ENCODE measurements around the gene MYOM3. TPM values are rescaled to one million over a fixed set of nuclear protein-coding genes. Genes with fewer than 3 reads are reported as not detected.

The MYOM3 gene
- total RNA-seq, 2 experiments from 2014 or later, result not detected

GRCh38 chr1:24075590-24075854, 36.4 kb downstream of the MYOM3 start:
- peaks cover 3% of the 10 kb centered on the region for H3K27me3 Mint-ChIP-seq
- DNase-seq (no peak), ATAC-seq (ENCODE audit: low read depth) (no peak)
- no peak overlapping the region for H3K27ac Mint-ChIP-seq
- peaks cover 5% of the 10 kb centered on the region for H3K4me1 Mint-ChIP-seq
- no peaks in the 10 kb centered on the region for H3K9me3 Mint-ChIP-seq
- no peak overlapping the region for H3K4me3 Mint-ChIP-seq
- POLR2A ChIA-PET, result no interaction called here
- H3K36me3 Mint-ChIP-seq, result no peaks in the 10 kb centered on the region

- POLR2A ChIA-PET, result no interaction called here
- H3K4me1 Mint-ChIP-seq, result peaks cover 5% of the 10 kb centered on the region
Observed at GRCh38 chr1:24074817-24075589, 36.9 kb downstream of the MYOM3 start.

GRCh38 chr1:24074196-24074595, 37.7 kb downstream of the MYOM3 start:
- Mint-ChIP-seq H3K36me3 (no peaks in the 10 kb centered on the region), H3K9me3 (no peaks in the 10 kb centered on the region), H3K27me3 (peaks cover 2% of the 10 kb centered on the region), H3K27ac (no peak overlapping the region), H3K4me1 (peaks cover 5% of the 10 kb centered on the region), H3K4me3 (no peak overlapping the region)
- ATAC-seq (ENCODE audit: low read depth), result no peak
- DNase-seq, result no peak
- POLR2A ChIA-PET, result no interaction called here

More at GRCh38 chr1:24074817-24075589, 36.9 kb downstream of the MYOM3 start:
- H3K36me3 Mint-ChIP-seq, result no peaks in the 10 kb centered on the region
- no peak overlapping the region for H3K4me3 Mint-ChIP-seq
- no peaks in the 10 kb centered on the region for H3K9me3 Mint-ChIP-seq
- ATAC-seq (ENCODE audit: low read depth) (no peak), DNase-seq (no peak)
- no peak overlapping the region for H3K27ac Mint-ChIP-seq
- no peaks in the 10 kb centered on the region for H3K27me3 Mint-ChIP-seq

GRCh38 chr1:24071941-24072340, 40.0 kb downstream of the MYOM3 start:
- Mint-ChIP-seq H3K27ac (no peak overlapping the region), H3K4me3 (no peak overlapping the region), H3K9me3 (no peaks in the 10 kb centered on the region), H3K4me1 (peaks cover 5% of the 10 kb centered on the region), H3K36me3 (no peaks in the 10 kb centered on the region), H3K27me3 (peaks cover 2% of the 10 kb centered on the region)
- DNase-seq (no peak), ATAC-seq (ENCODE audit: low read depth) (no peak)
- POLR2A ChIA-PET, result no interaction called here

GRCh38 chr1:24070821-24071393, 41.0 kb downstream of the MYOM3 start:
- H3K36me3 Mint-ChIP-seq, result no peaks in the 10 kb centered on the region
- no peak overlapping the region for H3K4me3 Mint-ChIP-seq
- H3K27ac Mint-ChIP-seq, result no peak overlapping the region
- ATAC-seq (ENCODE audit: low read depth) (peak; percentile 84), DNase-seq (peak; percentile 65)
- H3K4me1 Mint-ChIP-seq, result peaks cover 5% of the 10 kb centered on the region
- no peaks in the 10 kb centered on the region for H3K9me3 Mint-ChIP-seq
- H3K27me3 Mint-ChIP-seq, result peaks cover 2% of the 10 kb centered on the region
- POLR2A ChIA-PET, result no interaction called here

GRCh38 chr1:24069817-24070216, 42.1 kb downstream of the MYOM3 start:
- ATAC-seq (ENCODE audit: low read depth), result no peak

GRCh38 chr1:24067978-24068377, 44.0 kb downstream of the MYOM3 start:
- Mint-ChIP-seq H3K4me1 (peaks cover 5% of the 10 kb centered on the region), H3K27me3 (peaks cover 4% of the 10 kb centered on the region), H3K9me3 (no peaks in the 10 kb centered on the region), H3K27ac (no peak overlapping the region), H3K4me3 (no peak overlapping the region), H3K36me3 (no peaks in the 10 kb centered on the region)
- DNase-seq (no peak), ATAC-seq (ENCODE audit: low read depth) (no peak)
- POLR2A ChIA-PET, result no interaction called here

More at GRCh38 chr1:24069817-24070216, 42.1 kb downstream of the MYOM3 start:
- Mint-ChIP-seq H3K27me3 (peaks cover 2% of the 10 kb centered on the region), H3K4me1 (peaks cover 5% of the 10 kb centered on the region), H3K4me3 (no peak overlapping the region), H3K36me3 (no peaks in the 10 kb centered on the region), H3K9me3 (no peaks in the 10 kb centered on the region), H3K27ac (no peak overlapping the region)
- no peak for DNase-seq
- POLR2A ChIA-PET, result no interaction called here

GRCh38 chr1:24065304-24065703, 46.6 kb downstream of the MYOM3 start:
- Mint-ChIP-seq H3K4me1 (no peaks in the 10 kb centered on the region), H3K4me3 (no peak overlapping the region), H3K36me3 (no peaks in the 10 kb centered on the region), H3K9me3 (peaks cover 4% of the 10 kb centered on the region), H3K27ac (no peak overlapping the region), H3K27me3 (peaks cover 4% of the 10 kb centered on the region)
- ATAC-seq (ENCODE audit: low read depth), result no peak
- POLR2A ChIA-PET, result no interaction called here
- no peak for DNase-seq

- H3K4me3 Mint-ChIP-seq, result no peak overlapping the region
Observed at GRCh38 chr1:24062221-24062620, 49.7 kb downstream of the MYOM3 start.

GRCh38 chr1:24060482-24060881, 51.5 kb downstream of the MYOM3 start:
- POLR2A ChIA-PET, result no interaction called here
- H3K36me3 Mint-ChIP-seq, result no peaks in the 10 kb centered on the region
- no peak for DNase-seq
- no peak overlapping the region for H3K4me3 Mint-ChIP-seq
- H3K27me3 Mint-ChIP-seq, result peaks cover 5% of the 10 kb centered on the region
- no peaks in the 10 kb centered on the region for H3K4me1 Mint-ChIP-seq
- H3K27ac Mint-ChIP-seq, result no peak overlapping the region
- ATAC-seq (ENCODE audit: low read depth), result no peak
- H3K9me3 Mint-ChIP-seq, result peaks cover 4% of the 10 kb centered on the region

More at GRCh38 chr1:24062221-24062620, 49.7 kb downstream of the MYOM3 start:
- no peak for DNase-seq
- Mint-ChIP-seq H3K27me3 (peaks cover 5% of the 10 kb centered on the region), H3K4me1 (no peaks in the 10 kb centered on the region), H3K36me3 (no peaks in the 10 kb centered on the region), H3K27ac (no peak overlapping the region), H3K9me3 (peaks cover 4% of the 10 kb centered on the region)
- POLR2A ChIA-PET, result no interaction called here
- no peak for ATAC-seq (ENCODE audit: low read depth)

- no peaks in the 10 kb centered on the region for H3K36me3 Mint-ChIP-seq
- DNase-seq (no peak), ATAC-seq (ENCODE audit: low read depth) (no peak)
- H3K4me1 Mint-ChIP-seq, result no peaks in the 10 kb centered on the region
- H3K4me3 Mint-ChIP-seq, result no peak overlapping the region
- POLR2A ChIA-PET, result no interaction called here
- H3K9me3 Mint-ChIP-seq, result peaks cover 4% of the 10 kb centered on the region
- H3K27me3 Mint-ChIP-seq, result peaks cover 3% of the 10 kb centered on the region
- H3K27ac Mint-ChIP-seq, result no peak overlapping the region
Observed at GRCh38 chr1:24058671-24059455, 53.1 kb downstream of the MYOM3 start.

GRCh38 chr1:24057171-24057570, 54.8 kb downstream of the MYOM3 start:
- no peak overlapping the region for H3K4me3 Mint-ChIP-seq
- ATAC-seq (ENCODE audit: low read depth) (no peak), DNase-seq (no peak)
- H3K4me1 Mint-ChIP-seq, result no peaks in the 10 kb centered on the region
- POLR2A ChIA-PET, result no interaction called here
- peaks cover 2% of the 10 kb centered on the region for H3K9me3 Mint-ChIP-seq
- no peaks in the 10 kb centered on the region for H3K36me3 Mint-ChIP-seq
- H3K27ac Mint-ChIP-seq, result no peak overlapping the region
- H3K27me3 Mint-ChIP-seq, result peaks cover 7% of the 10 kb centered on the region

- Mint-ChIP-seq H3K4me1 (no peaks in the 10 kb centered on the region), H3K27me3 (peaks cover 11% of the 10 kb centered on the region), H3K9me3 (no peaks in the 10 kb centered on the region), H3K4me3 (no peak overlapping the region), H3K27ac (no peak overlapping the region), H3K36me3 (no peaks in the 10 kb centered on the region)
- DNase-seq, result no peak
- no peak for ATAC-seq (ENCODE audit: low read depth)
- POLR2A ChIA-PET, result no interaction called here
Observed at GRCh38 chr1:24055681-24056080, 56.3 kb downstream of the MYOM3 start.

GRCh38 chr1:24052220-24052619, 59.7 kb downstream of the MYOM3 start:
- H3K4me3 Mint-ChIP-seq, result no peak overlapping the region
- ATAC-seq (ENCODE audit: low read depth) (no peak), DNase-seq (no peak)
- no peaks in the 10 kb centered on the region for H3K9me3 Mint-ChIP-seq
- H3K36me3 Mint-ChIP-seq, result no peaks in the 10 kb centered on the region
- H3K27me3 Mint-ChIP-seq, result peaks cover 8% of the 10 kb centered on the region
- H3K4me1 Mint-ChIP-seq, result no peaks in the 10 kb centered on the region
- POLR2A ChIA-PET, result no interaction called here
- H3K27ac Mint-ChIP-seq, result no peak overlapping the region

Measured in activated naive CD8-positive, alpha-beta T cell treated with anti-CD3 and anti-CD28 coated beads, Interleukin-2, amount 10 ng/mL, durations not matched to agents 7 days and 5 days (primary cell).